ENCODE results near the gene MAP4K1. TPM values are rescaled to one million over a fixed set of nuclear protein-coding genes. Genes with fewer than 3 reads are reported as not detected.

MAP4K1 gene
- total RNA-seq, 1 donor: 0.72 TPM

GRCh38 chr19:38647966-38648768 lies 30.4 kb upstream of the MAP4K1 start:
- Histone ChIP-seq H3K27me3 (ENCODE audit: insufficient read depth, low read length) (no peaks in the 10 kb centered on the region), H3K9me3 (ENCODE audit: low read depth, low read length) (no peaks in the 10 kb centered on the region), H3K4me3 (ENCODE audit: insufficient read depth, low read length) (peak overlapping the region; percentile 91), H2AFZ (ENCODE audit: low read length) (no peak overlapping the region), H3K4me2 (ENCODE audit: insufficient read depth, low read length) (peak overlapping the region; percentile 95), H3K79me2 (ENCODE audit: insufficient read depth, low read length) (peaks cover 57% of the 10 kb centered on the region), H3K4me1 (ENCODE audit: insufficient read depth, low read length) (peaks cover 35% of the 10 kb centered on the region), H3K27ac (ENCODE audit: low read depth, low read length) (peak overlapping the region; percentile 98), H3K36me3 (ENCODE audit: insufficient read depth, low read length) (no peaks in the 10 kb centered on the region), H4K20me1 (ENCODE audit: insufficient read depth, low read length) (peaks cover 40% of the 10 kb centered on the region)
- DNase-seq (ENCODE audit: insufficient read length, low spot score, missing footprints): peak; percentile 88
- TF ChIP-seq, protein P1, sequence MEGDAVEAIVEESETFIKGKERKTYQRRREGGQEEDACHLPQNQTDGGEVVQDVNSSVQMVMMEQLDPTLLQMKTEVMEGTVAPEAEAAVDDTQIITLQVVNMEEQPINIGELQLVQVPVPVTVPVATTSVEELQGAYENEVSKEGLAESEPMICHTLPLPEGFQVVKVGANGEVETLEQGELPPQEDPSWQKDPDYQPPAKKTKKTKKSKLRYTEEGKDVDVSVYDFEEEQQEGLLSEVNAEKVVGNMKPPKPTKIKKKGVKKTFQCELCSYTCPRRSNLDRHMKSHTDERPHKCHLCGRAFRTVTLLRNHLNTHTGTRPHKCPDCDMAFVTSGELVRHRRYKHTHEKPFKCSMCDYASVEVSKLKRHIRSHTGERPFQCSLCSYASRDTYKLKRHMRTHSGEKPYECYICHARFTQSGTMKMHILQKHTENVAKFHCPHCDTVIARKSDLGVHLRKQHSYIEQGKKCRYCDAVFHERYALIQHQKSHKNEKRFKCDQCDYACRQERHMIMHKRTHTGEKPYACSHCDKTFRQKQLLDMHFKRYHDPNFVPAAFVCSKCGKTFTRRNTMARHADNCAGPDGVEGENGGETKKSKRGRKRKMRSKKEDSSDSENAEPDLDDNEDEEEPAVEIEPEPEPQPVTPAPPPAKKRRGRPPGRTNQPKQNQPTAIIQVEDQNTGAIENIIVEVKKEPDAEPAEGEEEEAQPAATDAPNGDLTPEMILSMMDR (IDR thresholded peaks at IDR 0.05; ENCODE audit: extremely low read depth, low read depth, low read length): no peak

DNA sequence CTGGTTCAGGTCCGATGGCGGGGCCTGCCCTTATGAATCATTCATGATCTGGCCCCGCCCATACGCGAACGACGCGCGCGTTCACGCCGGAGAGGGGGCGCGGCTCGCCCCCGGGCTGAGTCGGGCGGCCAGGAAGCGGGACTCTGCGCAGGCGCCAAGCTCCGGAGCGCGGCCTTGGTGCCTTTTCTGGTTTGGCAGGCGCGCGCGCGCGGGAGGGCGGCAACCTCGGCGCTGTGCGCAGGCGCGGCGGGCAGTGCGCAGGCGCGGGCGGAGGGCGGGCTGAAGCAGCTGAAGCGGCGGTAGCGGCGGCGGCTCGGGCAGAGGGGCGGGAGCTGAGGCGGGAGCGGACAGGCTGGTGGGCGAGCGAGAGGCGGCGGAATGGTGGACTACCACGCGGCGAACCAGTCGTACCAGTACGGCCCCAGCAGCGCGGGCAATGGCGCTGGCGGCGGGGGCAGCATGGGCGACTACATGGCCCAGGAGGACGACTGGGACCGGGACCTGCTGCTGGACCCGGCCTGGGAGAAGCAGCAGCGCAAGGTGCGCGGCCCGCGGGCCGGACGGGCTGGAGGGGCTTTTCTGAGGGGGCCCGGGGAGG lies 29.7 kb upstream of the MAP4K1 start, which contains the start of gene ACTN4:
Gene ACTN4 (plus strand): TSS at position 282 of the 598 bp plus-strand sequence. CDS start 97 bp downstream, at position 379.
- peak within 1 kb of the TSS; percentile 98 for H3K27ac ChIP-seq (ENCODE audit: low read depth, low read length)

GRCh38 chr19:38644719-38645118 lies 27.0 kb upstream of the MAP4K1 start:
- Histone ChIP-seq H3K4me2 (ENCODE audit: insufficient read depth, low read length) (no peak overlapping the region), H3K79me2 (ENCODE audit: insufficient read depth, low read length) (peaks cover 23% of the 10 kb centered on the region), H4K20me1 (ENCODE audit: insufficient read depth, low read length) (peaks cover 20% of the 10 kb centered on the region), H2AFZ (ENCODE audit: low read length) (no peak overlapping the region), H3K27me3 (ENCODE audit: insufficient read depth, low read length) (no peaks in the 10 kb centered on the region), H3K4me3 (ENCODE audit: insufficient read depth, low read length) (no peak overlapping the region), H3K9me3 (ENCODE audit: low read depth, low read length) (no peaks in the 10 kb centered on the region), H3K27ac (ENCODE audit: low read depth, low read length) (no peak overlapping the region), H3K4me1 (ENCODE audit: insufficient read depth, low read length) (peaks cover under 1% of the 10 kb centered on the region), H3K36me3 (ENCODE audit: insufficient read depth, low read length) (no peaks in the 10 kb centered on the region)
- peak; percentile 66 for DNase-seq (ENCODE audit: insufficient read length, low spot score, missing footprints)
- TF ChIP-seq, protein P1 (IDR thresholded peaks at IDR 0.05; ENCODE audit: extremely low read depth, low read depth, low read length): no peak

More for the DNA sequence above, 29.7 kb upstream of the MAP4K1 start, which contains the start of gene ACTN4:
- Histone ChIP-seq H3K4me1 (ENCODE audit: insufficient read depth, low read length) (peaks cover 28% of the 10 kb centered on the region), H2AFZ (ENCODE audit: low read length) (peak within 1 kb of the TSS; percentile 85), H3K4me3 (ENCODE audit: insufficient read depth, low read length) (peak within 1 kb of the TSS; percentile 91), H3K9me3 (ENCODE audit: low read depth, low read length) (no peaks in the 10 kb centered on the region), H3K4me2 (ENCODE audit: insufficient read depth, low read length) (peak within 1 kb of the TSS; percentile 95), H3K27me3 (ENCODE audit: insufficient read depth, low read length) (no peaks in the 10 kb centered on the region), H3K36me3 (ENCODE audit: insufficient read depth, low read length) (no peaks in the 10 kb centered on the region), H4K20me1 (ENCODE audit: insufficient read depth, low read length) (peaks cover 38% of the 10 kb centered on the region), H3K79me2 (ENCODE audit: insufficient read depth, low read length) (peaks cover 50% of the 10 kb centered on the region)
- peak; percentile 99 for DNase-seq (ENCODE audit: insufficient read length, low spot score, missing footprints)
- TF ChIP-seq, protein P1 (IDR thresholded peaks at IDR 0.05; ENCODE audit: extremely low read depth, low read depth, low read length): no peak

GRCh38 chr19:38642176-38642575 lies 24.4 kb upstream of the MAP4K1 start:
- TF ChIP-seq, protein P1 (IDR thresholded peaks at IDR 0.05; ENCODE audit: extremely low read depth, low read depth, low read length): no peak
- Histone ChIP-seq H3K79me2 (ENCODE audit: insufficient read depth, low read length) (no peaks in the 10 kb centered on the region), H3K27ac (ENCODE audit: low read depth, low read length) (no peak overlapping the region), H3K4me3 (ENCODE audit: insufficient read depth, low read length) (no peak overlapping the region), H4K20me1 (ENCODE audit: insufficient read depth, low read length) (no peaks in the 10 kb centered on the region), H3K36me3 (ENCODE audit: insufficient read depth, low read length) (no peaks in the 10 kb centered on the region), H3K4me1 (ENCODE audit: insufficient read depth, low read length) (no peaks in the 10 kb centered on the region), H3K27me3 (ENCODE audit: insufficient read depth, low read length) (no peaks in the 10 kb centered on the region), H2AFZ (ENCODE audit: low read length) (no peak overlapping the region), H3K4me2 (ENCODE audit: insufficient read depth, low read length) (no peak overlapping the region), H3K9me3 (ENCODE audit: low read depth, low read length) (no peaks in the 10 kb centered on the region)
- no peak for DNase-seq (ENCODE audit: insufficient read length, low spot score, missing footprints)

Measured in osteoblast (primary cell).